ENCODE measurements around the gene PRKCE.

- TF ChIP-seq CTCF (IDR thresholded peaks at IDR 0.05) (no peak), POLR2A (IDR thresholded peaks at IDR 0.05) (no peak)
Measured at GRCh38 chr2:45629971-45630370, 21.5 kb upstream of the PRKCE start.
